GDM1 (cell line): ENCODE data around the gene S100A6.
"Not testable (repeated sequence)": the region's sequence is repeated elsewhere in the genome, so short reads cannot be mapped to it uniquely, and the experiment has no call there.

ENCODE experiments used
- DNase-seq: peaks from one replicate; lab custom pipeline; 2025; lab: John Stamatoyannopoulos, UW

Gene S100A6

DNA sequence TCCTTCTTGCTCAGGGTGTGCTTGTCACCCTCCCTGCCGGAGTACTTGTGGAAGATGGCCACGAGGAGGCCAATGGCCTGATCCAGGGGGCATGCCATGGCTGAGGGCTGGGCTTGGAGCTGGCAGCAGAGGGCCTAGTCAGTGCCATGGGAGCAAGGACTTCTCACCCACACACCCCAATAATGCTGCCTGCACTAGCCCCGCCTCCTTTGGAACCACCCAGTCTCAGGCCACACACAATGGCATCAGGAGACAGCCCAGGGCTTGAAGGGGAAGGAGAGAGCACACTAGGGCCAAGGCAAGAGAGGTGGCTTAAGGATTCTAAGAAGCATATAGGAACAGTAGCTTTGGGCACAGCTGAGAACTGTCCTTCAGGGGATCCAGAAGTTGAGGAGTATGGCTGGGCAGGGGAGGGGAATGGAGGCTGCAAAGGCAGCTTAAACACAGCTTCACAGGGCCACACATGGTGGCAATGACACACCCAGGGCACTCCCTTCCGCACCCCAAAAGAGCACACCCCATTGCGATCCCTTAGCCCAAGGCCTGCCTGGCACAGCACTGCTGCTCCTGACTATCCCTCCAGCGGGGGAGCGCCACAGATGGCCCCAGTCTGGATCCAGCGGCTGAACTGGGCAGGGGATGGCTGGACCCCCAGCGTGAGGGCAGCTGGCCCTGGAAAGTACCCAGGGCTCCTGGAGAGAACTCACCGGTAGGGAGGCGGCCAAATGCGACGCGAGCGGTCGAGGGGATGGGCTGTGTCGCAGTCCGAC is at the start of gene S100A6:
Gene S100A6 (minus strand): TSS at position 750 of the 770 bp plus-strand sequence. CDS start 652 bp downstream, at position 98.
- no peak for DNase-seq

DNA sequence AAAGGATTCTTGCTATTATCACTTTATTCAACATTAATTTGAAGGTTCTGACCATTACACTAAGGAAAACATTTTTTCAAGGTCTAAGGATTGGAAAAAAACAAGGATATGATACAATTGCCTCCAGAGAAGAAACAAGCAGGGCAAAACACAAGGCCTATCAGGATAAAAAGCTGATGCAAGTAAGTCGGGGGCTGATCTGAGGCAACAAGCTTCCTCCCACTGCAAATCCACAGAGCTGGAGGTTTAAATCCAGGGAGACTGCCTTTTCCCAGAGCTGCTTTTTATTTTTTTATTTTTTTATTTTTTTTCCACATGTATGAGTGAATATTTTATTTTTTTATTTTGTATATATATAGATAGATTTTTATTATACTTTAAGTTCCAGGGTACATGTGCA is 49.2 kb upstream of the S100A6 start:
- DNase-seq, result no peak

DNA sequence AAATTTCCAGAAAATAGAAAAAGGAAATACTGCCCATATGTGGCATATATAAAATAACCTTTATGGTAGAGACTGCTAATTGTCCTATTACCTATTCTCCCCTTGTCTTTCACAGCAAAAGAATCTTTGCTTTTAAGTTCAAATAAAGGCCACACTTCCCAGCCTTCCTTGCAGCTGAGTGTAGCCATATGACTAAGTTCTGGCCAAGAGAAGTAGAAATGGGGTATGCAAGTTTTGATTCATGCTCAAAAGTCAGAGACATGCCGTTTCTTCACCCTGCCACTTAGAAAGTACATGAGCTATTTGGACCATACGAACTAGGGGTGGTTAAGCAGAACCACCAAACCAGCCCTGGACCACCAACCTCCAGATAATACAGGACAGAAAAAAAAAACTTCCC is 48.2 kb upstream of the S100A6 start:
- no peak for DNase-seq

DNA sequence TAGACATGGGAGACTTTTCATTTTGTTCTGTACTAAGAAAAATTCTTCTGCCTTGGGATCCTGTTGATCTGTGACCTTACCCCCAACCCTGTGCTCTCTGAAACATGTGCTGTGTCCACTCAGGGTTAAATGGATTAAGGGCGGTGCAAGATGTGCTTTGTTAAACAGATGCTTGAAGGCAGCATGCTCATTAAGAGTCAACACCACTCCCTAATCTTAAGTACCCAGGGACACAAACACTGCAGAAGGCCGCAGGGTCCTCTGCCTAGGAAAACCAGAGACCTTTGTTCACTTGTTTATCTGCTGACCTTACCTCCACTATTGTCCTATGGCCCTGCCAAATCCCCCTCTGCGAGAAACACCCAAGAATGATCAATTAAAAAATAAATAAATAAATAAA is 47.7 kb upstream of the S100A6 start:
- not testable (repeated sequence) for DNase-seq

DNA sequence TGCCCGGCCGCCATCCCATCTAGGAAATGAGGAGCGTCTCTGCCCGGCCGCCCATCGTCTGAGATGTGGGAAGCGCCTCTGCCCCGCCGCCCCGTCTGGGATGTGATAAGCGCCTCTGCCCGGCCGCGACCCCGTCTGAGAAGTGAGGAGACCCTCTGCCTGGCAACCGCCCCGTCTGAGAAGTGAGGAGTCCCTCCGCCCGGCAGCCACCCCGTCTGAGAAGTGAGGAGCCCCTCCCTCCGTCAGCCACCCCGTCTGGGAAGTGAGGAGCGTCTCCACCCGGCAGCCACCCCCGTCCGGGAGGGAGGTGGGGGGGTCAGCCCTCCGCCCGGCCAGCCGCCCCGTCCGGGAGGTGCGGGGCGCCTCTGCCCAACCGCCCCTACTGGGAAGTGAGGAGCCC is 47.0 kb upstream of the S100A6 start:
- not testable (repeated sequence) for DNase-seq

DNA sequence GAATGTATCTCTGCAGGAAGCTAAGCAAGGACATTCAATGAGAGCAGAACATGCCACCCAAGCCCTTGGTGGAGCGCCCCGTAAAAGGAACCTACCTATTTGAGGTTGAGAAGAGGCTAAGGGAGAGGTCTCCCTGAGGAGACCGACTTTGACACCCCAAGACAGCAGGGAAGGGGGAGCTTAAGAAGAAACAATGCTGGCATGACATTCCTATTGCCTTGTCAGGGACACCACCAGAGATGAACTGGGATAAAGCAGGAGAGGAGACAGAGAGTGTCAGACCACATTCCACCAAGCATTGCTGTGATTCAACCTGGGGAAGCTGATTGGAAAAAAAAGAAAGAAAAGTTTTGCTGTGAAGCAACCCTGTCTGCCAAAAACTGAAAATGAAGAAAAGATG is 43.1 kb upstream of the S100A6 start:
- DNase-seq, result no peak

DNA sequence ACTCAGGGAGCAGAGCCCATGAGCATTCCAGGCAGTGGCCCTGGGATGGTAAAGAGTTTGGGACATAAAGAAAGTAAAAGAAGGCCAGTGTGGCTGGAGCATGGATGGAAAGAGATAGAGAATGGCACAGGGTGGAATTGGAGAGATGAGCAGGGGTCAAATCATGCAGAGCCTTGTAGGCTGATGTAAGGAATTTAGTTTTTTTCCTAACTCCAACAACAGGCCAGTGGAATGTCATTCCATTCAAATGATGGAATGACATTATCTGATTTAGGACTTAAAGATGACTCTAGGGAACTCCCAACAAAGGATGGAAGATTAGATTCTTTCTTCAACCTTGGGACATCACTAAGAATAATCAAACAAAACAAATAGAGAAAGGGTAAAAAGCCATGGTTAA is 42.7 kb upstream of the S100A6 start:
- DNase-seq, result no peak

DNA sequence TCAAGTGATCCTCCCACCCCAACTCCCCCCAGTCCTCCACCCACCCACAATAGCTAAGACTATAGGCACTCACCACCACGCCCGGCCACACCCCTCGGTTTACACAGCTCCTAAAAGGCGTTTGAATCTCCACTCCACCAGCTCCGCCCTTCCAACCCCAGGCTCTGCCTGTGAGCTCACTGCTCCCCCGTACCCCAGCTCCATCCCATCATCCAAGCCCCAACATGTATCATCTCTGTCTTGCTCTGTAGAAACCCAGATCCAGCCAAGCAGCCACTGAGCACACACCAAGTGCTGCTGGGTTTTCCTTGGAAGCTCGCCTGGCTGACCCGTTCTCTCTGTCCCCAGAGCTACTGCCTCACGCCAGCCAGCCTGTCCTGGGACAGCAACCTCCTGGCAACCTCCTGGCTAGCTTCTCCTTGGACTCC is 41.8 kb upstream of the S100A6 start:
- no peak for DNase-seq

DNA sequence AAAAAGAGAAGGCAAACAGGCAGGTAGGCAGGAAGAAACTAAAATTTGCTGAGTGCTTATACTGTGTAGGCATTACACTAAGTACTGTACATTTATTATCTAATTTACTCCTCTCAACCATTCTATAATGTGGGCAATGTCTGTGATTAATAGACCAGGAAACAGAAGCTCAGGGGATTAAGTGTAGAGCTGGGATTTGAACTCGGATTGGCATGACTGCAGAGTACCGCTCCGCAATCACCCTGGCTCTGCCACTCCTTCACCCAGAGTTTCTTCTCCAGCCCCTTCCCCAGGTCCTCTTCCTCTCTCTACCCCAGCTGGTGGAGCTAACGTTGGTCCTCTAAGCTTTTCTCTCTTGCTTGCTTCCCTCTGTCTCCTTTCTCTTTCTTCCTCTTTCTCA is 41.3 kb upstream of the S100A6 start:
- DNase-seq, result no peak

DNA sequence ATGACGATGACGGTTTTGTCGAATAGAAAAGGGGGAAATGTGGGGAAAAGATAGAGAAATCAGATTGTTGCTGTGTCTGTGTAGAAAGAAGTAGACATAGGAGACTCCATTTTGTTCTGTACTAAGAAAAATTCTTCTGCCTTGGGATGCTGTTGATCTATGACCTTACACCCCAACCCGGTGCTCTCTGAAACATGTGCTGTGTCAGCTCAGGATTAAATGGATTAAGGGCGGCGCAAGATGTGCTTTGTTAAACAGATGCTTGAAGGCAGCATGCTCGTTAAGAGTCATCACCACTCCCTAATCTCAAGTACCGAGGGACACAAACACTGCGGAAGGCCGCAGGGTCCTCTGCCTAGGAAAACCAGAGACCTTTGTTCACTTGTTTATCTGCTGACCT is 39.7 kb upstream of the S100A6 start:
- DNase-seq, result not testable (repeated sequence)

DNA sequence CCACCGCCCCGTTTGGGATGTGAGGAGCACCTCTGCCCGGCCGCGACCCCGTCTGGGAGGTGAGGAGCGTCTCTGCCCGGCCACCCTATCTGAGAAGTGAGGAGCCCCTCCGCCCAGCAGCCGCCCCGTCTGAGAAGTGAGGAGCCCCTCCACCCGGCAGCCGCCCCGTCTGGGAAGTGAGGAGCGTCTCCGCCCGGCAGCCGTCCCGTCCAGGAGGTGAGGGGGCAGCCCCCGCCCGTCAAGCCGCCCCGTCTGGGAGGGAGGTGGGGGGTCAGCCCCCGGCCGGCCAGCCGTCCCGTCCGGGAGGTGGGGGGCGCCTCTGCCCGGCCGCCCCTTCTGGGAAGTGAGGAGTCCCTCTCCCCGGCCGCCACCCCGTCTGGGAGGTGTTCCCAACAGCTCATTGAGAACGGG is 39.3 kb upstream of the S100A6 start:
- not testable (repeated sequence) for DNase-seq

DNA sequence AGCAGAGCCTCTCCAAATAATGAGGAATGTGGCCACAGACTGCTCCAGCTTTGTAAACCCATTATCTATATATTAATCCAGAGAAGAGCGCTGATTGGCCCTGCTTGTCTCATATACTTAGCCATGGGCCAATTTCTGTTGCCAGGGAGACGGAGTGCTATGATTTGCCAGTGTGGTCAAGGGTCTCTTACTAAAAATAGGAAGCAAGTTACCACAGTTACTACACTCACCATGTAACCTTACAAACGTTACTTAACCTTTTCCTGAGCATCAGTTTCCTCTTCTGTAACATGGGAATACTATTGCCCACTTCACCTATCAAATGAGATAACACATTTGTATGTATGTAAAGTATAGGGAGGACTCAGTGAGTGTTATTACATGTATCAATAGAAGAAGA is 37.6 kb upstream of the S100A6 start:
- no peak for DNase-seq

DNA sequence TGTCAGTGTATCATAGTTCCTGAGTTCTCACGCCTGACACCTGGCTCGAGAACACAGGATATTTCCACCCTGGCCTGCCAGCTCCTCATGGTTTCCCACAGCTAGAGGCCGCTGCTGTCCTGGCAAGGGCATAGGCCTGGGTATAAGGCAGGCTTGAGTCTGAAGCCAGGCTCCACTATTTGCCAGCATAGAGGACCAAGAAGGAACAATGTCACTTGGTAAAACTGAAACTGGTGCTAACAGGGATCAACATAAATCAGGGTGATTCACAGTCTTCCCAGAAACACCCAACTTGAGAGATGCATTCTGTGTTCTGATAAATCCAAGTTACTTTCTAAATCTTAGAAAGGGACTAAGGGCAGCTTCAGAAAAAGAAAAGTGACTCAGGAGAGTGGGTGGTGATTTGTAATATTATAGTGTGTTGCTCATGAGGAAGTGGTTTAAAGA is 36.8 kb upstream of the S100A6 start:
- DNase-seq, result peak; percentile 79

DNA sequence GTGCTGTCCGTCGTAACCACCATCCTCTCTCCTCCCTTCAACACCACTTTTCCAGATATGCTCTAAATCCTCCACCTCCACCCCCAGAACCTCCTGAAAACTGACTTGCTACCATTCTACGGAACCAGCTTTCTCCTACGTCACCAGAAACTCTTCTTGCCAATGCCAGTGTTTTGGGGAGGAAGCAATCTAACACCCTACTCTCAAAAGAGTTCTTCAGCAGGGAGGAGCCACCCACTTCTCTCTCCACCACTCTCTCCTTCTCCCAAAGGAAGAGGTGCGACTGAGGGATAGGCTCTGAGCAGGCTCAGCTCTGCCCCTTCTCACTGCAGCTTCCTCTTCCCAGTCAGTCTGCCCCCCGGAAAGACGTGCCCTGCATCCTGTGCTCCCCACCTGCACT is 35.9 kb upstream of the S100A6 start:
- no peak for DNase-seq

DNA sequence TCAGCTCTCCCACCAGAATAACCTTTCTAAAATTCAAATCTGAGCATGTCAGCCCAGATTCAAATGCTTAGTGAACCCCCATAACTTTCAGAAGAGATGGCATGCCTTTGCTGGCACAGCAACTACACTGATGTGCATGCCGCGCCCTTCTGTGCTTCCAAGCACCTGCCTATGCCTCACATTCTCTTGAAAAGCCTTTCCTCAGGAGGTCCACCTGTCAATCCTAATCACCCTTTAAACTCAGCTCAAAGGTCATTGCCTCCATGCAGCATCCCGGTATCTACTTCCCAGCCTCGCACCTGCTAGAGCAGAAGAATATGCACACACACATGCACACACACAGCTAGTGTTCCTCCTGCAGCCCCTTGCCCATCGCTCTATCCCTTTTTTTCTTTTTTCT is 35.1 kb upstream of the S100A6 start:
- DNase-seq, result no peak

DNA sequence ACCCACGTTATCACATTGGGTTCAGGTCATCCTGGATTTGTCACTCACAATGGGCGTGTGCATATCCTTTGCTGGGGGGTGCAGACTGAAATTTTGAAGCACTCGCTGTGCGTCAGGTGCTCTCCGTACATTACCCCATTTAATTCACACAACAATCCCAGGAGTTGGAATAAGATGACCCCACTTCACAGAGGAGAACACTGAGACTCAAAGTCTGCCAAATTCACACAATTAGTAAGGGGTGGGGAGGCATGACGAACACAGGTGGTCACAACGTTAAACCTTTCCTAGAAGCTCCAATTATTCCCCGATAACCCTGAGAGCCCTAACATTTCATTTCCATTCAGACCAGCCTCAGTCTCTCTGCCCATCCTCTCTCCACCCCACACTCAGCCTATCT is 33.7 kb upstream of the S100A6 start:
- DNase-seq, result no peak

DNA sequence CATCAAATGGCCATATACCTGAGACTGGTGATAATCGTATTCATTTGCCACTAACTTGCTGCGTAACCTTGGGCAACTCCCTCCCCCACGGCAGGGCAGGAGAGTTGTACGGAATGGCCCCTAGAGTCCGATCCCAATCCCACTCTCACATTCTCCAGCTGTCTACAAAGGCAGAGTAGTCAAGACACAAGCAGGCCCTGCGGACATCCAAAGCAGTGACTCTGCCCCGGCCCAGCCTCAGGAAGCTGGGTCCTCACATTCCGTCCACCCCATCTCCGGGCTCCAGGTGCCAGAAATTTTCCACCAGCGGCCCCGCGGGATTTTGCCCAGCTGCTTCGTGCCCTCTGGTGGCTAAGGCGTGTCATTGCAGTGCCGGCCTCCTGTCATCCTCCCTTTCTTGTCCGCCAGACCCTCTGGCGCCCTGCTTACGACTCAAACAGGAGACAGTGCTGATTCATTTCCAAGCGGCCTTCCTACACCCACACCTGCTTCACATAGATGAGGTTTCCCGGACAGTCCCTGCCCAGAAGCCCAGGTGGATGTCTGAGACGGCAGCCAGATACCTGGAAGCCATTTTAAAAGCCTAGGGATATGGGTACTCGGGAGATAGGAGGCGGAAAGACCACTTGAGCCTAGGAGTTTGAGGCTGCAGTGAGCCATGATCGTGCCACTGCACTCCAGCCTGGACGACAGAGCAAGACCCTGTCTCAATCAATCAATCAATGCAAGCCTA is 32.7 kb upstream of the S100A6 start:
- peak; percentile 65 for DNase-seq

DNA sequence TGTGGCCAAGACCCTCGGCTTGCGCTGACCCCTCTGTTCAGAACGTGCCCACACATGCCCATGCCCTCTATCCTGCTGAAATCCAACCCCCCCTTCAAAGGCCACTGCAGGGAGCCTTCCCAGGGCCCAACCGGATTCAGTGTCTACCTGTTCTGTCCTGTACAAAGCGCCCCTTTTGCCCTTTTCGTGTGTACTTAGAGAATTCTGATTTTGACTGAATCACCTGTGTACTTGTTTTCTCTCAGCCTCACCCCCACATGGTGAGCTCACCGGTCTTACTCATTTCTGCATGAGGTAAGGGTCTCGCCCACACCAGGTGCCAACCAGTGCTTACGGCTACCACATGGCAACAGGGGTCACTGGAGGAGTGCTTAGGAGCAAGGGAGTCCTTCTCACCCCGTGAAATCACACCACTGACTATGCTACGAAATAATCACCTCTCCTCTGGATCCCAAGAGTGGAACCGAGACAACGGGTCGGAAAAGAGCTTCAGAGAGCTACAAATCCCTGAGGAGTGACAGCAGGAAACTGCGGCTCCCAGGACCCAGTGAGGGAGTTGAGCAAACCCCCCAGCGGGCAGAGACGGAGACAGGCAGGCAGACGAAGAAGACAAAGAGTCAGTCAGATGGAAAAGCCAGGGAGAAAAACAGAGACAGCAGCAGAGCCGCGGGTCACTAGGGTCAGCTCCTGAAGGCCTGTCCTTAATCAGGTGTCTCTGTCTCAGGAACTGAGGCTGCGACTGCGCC is 32.0 kb upstream of the S100A6 start:
- no peak for DNase-seq

DNA sequence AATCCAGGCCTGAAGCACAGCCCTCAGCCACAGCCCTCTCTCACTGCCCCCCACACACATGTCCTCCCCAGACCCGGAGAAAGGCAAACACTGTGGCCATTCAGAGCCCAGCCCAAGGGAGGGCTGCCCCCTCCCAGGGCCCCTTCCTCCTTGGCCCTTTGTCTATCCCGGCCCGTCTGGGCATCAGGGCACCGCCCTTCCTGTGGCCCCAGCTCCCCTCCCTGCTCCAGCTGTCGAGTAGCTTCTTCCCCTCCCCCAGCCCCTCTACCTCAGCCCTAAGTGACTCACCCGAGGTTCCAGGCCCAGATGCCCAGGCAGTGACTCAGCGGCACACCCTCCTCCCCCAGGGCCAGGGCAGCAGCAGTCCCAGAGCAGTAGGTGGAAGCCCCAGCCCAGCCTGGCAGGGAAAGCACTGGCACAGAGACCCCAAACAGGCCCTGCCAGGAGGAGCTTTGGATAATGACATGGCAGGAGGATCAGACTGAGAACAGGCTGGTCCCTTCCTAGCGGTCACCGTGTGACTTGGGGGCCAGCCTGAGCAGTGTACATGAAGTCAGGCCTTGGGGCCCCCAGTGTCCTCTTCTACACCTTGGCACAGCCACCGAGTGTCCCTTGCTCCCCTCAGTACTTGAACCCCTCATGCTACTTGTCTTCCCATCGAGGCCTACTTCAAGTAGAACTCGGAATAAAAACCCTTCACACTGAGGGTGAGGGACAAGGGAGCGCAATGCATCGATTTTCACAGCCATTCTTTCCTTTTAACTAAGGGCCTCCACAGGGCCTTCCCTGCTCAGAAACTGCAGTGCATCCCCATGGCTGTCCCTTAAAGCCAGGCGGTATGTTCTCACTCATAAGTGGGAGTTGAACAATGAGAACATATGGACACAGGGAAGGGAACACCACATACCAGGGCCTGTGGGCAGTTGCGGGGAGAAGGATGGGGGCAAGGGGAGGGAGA is 30.9 kb upstream of the S100A6 start:
- peak; percentile 89 for DNase-seq

DNA sequence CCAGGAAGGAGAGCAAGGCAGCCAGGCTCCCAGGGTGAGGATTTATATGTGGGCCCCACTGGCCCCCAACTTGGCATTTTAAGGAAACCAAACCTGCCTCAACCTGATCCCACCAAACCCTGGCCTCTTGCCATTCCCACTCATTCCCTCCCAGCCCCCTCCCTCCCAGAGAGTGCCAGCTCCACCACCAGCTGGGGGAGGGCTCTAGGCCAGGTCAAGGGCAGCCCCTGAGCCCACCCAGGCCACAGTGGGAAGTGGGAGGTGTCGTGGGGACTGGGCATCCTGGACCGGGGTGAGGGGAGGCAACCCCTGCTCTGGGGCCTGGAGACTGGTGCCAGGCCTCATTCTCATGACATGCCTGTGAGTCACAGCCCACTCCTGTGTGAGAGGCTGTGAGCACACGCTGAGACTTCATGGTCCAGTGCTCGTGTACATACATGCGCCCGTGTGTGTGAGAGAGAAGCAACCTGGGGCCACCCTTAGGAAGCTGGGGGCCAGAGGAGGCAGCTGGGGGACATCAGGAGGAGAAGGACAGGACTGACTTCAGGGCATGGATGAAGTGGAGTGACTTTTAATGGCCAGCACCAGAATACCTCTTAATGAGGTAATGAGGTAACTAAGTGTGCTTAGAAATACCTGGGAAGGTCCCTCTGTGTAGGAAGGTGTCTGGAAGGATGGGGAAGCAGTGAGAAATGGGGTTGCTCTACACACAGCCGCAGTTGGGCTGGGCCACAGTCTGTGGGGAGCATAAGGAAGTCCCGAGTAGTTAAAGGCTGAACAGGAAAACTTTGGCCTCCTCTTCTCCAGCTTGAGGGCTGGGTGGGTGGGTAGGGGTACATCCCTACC is 30.0 kb upstream of the S100A6 start, which contains the start of gene S100A2:
Gene S100A2 (minus strand): TSS at position 316 of the 846 bp plus-strand sequence. CDS start 1,967 bp downstream, outside the sequence.
- DNase-seq, result peak; percentile 60
